Erythroblast (primary cell): ENCODE data around the gene VSTM2B.

ENCODE experiments used
- GATA1 ChIP-seq: IDR thresholded peaks from 2 replicates; pipeline ENCODE4 v1.6.1; 2011; ENCODE audit warnings: low read depth, mild to moderate bottlenecking, control low read depth, low read length, moderate library complexity
- POLR2A ChIP-seq: IDR thresholded peaks from 2 replicates; pipeline ENCODE4 v1.6.1; 2011; ENCODE audit warnings: mild to moderate bottlenecking, low read length

DNA sequence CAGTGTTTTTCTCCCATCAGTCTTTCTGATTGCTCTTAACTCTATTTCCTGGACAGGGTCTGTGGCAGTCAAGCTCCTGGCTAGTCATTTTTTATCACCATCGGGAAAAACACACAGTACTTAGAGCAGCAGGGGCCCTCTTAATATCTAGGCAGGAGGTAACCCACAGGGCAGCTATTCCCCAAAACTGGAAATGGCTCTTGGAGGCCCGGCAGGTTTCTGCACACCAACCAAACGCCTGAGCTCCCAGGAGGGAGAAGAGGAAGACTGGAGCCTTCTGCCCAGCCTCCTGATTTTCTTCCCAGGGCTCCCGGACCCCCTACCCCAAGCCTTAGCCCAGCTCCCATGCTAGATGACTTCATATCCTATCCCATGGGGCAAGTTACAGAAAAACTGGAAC is 49.3 kb upstream of the VSTM2B start:
- TF ChIP-seq POLR2A: no peak
- no peak for TF ChIP-seq GATA1
